Breast epithelium (tissue), 3 donors: ENCODE data around the gene KRTAP4-5.

Experiments used
- POLR2A ChIP-seq: fragments of 450-650 bp; IDR thresholded peaks from one replicate; pipeline ENCODE4 v1.6.1; 2016; ENCODE audit warnings: antibody characterized with exemption, mild to moderate bottlenecking, moderate library complexity
- POLR2AphosphoS5 ChIP-seq, 3 donors: sonication (generic); formaldehyde crosslinking; IDR thresholded peaks; one replicate each; pipeline ENCODE4 v1.6.1; 2017; ENCODE audit warnings: antibody characterized with exemption in 3 of 3
- TF ChIP-seq, protein P1 (sequence below), 3 donors: fragments of 450-650 bp; IDR thresholded peaks; one replicate each; pipeline ENCODE4 v1.5.1; 2016 to 2017; ENCODE audit warnings: antibody characterized with exemption in 3 of 3, mild to moderate bottlenecking in 3 of 3, moderate library complexity in 3 of 3

- TF ChIP-seq POLR2A = no peak
- TF ChIP-seq, protein P1, sequence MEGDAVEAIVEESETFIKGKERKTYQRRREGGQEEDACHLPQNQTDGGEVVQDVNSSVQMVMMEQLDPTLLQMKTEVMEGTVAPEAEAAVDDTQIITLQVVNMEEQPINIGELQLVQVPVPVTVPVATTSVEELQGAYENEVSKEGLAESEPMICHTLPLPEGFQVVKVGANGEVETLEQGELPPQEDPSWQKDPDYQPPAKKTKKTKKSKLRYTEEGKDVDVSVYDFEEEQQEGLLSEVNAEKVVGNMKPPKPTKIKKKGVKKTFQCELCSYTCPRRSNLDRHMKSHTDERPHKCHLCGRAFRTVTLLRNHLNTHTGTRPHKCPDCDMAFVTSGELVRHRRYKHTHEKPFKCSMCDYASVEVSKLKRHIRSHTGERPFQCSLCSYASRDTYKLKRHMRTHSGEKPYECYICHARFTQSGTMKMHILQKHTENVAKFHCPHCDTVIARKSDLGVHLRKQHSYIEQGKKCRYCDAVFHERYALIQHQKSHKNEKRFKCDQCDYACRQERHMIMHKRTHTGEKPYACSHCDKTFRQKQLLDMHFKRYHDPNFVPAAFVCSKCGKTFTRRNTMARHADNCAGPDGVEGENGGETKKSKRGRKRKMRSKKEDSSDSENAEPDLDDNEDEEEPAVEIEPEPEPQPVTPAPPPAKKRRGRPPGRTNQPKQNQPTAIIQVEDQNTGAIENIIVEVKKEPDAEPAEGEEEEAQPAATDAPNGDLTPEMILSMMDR (IDR thresholded peaks at IDR 0.05) = no peak
- TF ChIP-seq POLR2AphosphoS5 (IDR thresholded peaks at IDR 0.05) = no peak
Observed at GRCh38 chr17:41111151-41111885, 38.3 kb downstream of the KRTAP4-5 start.
